ENCODE measurements around the gene EML6.

EML6 gene

DNA sequence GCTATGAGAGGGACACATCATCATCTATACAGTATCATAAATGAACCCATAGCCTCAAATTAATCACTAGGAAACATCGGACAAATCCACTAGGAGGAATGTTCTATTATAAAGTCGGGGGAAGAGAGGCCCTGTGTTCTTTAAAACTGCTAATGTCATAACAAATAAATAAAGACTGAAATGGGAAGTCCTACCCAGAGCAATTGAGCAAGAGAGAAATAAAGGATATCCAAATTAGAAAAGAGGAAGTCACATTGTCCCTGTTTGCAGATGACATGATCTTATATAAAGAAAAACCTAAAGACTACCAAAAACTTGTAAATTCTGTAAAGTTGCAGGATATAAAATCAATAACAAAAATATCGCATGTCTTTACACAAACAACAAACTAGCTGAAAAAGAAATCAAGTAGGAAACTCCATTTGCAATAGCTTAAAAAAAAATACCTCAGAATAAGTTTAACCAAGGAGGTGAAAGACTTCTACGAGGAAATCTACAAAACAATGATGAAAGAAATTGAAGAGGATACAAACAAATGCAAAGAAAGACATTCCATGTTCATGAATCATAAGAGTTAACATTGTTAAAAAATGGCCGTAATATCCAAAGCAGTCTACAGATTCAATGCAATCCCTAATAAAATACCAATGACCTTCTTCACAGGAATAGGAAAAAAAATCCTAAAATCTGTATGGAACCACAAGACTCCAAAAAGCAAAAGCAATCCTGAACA lies 296.2 kb downstream of the EML6 start:
- DNase-seq (ENCODE audit: low read depth in 2 of 3, low spot score in 1 of 3) = no peak
